ENCODE results near the gene SESN1. TPM values are rescaled to one million over a fixed set of nuclear protein-coding genes. Genes with fewer than 3 reads are reported as not detected.
A peak's percentile ranks its signal among the peaks of the same experiment; 100 is the strongest.

Gene SESN1
- total RNA-seq, 1 donor from 2014 or later, result 28.9 TPM

DNA sequence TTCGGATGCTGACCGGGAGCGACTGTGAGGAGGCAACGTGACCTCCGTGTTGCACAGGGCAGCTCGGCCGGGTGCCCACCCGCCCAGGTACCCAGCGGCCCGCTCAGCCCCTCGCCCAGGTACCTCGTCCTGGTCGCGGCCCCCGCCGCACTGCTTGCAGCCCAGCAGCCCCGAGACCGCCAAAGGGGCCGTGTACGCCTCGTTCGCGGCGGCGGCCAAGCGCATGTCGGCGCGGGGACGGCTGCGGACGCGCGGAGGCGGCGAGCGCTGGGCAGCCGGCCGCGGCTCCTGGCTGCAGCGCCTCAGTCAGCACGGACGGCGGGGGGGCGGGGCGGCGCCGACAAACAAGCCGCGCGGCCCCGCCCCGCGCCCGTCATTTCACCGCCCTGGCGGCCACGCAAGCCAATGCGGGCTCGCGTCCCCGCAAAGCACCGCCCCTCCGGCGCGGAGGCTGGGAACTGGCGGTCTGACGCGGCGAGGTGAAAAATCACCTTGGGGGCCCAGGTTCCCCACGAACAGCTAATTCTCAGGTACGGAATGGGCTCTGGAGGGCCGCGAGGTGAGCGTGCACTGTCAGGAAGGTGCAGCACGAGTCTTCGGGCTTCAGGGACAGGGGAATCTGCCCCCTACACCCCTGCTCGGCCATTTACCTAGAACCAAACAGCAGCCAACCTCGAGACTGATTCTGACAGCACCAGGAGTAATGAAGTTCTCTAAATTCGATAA is 85.2 kb downstream of the SESN1 start:
- H3K27ac Mint-ChIP-seq, result peak overlapping the region; percentile 98
- H3K4me1 Mint-ChIP-seq, result peaks cover 49% of the 10 kb centered on the region
- H3K9me3 Mint-ChIP-seq, result no peaks in the 10 kb centered on the region
- H3K36me3 Mint-ChIP-seq, result no peaks in the 10 kb centered on the region
- H3K27me3 Mint-ChIP-seq (ENCODE audit: low read depth), result no peaks in the 10 kb centered on the region
- TF ChIP-seq, protein P1, sequence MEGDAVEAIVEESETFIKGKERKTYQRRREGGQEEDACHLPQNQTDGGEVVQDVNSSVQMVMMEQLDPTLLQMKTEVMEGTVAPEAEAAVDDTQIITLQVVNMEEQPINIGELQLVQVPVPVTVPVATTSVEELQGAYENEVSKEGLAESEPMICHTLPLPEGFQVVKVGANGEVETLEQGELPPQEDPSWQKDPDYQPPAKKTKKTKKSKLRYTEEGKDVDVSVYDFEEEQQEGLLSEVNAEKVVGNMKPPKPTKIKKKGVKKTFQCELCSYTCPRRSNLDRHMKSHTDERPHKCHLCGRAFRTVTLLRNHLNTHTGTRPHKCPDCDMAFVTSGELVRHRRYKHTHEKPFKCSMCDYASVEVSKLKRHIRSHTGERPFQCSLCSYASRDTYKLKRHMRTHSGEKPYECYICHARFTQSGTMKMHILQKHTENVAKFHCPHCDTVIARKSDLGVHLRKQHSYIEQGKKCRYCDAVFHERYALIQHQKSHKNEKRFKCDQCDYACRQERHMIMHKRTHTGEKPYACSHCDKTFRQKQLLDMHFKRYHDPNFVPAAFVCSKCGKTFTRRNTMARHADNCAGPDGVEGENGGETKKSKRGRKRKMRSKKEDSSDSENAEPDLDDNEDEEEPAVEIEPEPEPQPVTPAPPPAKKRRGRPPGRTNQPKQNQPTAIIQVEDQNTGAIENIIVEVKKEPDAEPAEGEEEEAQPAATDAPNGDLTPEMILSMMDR (IDR thresholded peaks at IDR 0.05; ENCODE audit: unreplicated experiment), result no peak
- DNase-seq (ENCODE audit: low spot score in 2 of 2, unreplicated experiment in 2 of 2), result peak; percentile 91 to 94
- peak overlapping the region; percentile 95 for H3K4me3 Mint-ChIP-seq

DNA sequence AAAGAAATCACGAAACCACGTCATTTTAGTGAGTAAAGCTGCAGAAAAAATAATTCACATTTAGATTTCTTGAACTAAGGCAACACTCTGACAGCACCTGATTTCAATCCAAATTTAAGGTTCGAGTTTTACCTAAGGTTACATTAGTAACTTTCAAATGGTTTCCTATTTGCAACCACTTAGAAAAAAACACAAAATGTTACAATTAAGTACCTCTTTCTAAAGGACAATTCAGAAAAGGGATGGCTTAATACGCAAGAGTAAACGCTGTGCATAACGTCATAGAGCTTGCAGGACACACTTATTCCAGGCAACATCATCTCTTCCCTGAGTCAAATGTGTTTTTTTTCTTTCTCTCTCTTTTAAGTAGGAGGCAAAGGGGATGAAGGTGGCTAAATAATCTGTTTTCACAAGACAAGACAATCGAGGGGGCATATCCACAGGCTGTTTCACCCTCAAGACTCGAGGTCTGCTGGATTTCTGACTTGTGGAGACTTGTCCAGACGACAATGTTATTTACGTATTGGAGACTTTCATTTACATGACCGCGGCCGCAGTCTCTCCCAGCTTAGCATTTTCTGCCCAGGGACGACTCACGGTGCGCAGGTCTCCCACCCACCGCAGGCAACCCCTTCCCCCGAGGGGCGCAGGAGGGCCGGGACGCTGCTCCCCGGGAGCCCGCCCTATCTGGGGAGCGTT is 86.0 kb downstream of the SESN1 start:
- TF ChIP-seq, protein P1 (IDR thresholded peaks at IDR 0.05; ENCODE audit: unreplicated experiment), result no peak

DNA sequence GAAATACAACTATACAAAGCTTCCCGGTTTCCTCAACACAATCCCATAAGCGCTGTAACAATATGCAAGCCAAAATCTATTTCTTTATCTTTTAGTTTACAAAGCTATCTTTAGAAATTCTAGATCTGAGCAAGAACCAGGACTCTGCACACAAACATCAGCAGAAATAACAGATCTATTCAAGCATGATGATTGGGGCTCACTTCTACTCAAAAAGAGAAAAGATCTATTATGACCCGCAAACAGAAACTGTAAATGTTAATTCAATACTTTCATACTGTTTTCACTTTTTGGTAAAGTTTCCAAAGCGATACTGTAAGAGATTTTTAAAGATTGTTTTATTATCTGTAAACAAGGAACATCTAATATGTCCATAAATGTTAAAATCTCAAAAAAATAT is 86.6 kb downstream of the SESN1 start:
- DNase-seq (ENCODE audit: low spot score in 2 of 2, unreplicated experiment in 2 of 2), result no peak
- peak overlapping the region; percentile 85 for H3K27ac Mint-ChIP-seq
- H3K36me3 Mint-ChIP-seq, result no peaks in the 10 kb centered on the region
- peak overlapping the region; percentile 87 for H3K4me3 Mint-ChIP-seq
- H3K9me3 Mint-ChIP-seq, result no peaks in the 10 kb centered on the region
- TF ChIP-seq, protein P1 (IDR thresholded peaks at IDR 0.05; ENCODE audit: unreplicated experiment), result no peak
- H3K4me1 Mint-ChIP-seq, result peaks cover 43% of the 10 kb centered on the region
- no peaks in the 10 kb centered on the region for H3K27me3 Mint-ChIP-seq (ENCODE audit: low read depth)

More for the DNA sequence above, 86.0 kb downstream of the SESN1 start:
- no peaks in the 10 kb centered on the region for H3K27me3 Mint-ChIP-seq (ENCODE audit: low read depth)
- H3K27ac Mint-ChIP-seq, result peak overlapping the region; percentile 94
- no peaks in the 10 kb centered on the region for H3K36me3 Mint-ChIP-seq
- DNase-seq (ENCODE audit: low spot score in 2 of 2, unreplicated experiment in 2 of 2), result peak in 1 of 2 experiments; percentile 69
- H3K4me3 Mint-ChIP-seq, result peak overlapping the region; percentile 87
- peaks cover 48% of the 10 kb centered on the region for H3K4me1 Mint-ChIP-seq
- H3K9me3 Mint-ChIP-seq, result no peaks in the 10 kb centered on the region

DNA sequence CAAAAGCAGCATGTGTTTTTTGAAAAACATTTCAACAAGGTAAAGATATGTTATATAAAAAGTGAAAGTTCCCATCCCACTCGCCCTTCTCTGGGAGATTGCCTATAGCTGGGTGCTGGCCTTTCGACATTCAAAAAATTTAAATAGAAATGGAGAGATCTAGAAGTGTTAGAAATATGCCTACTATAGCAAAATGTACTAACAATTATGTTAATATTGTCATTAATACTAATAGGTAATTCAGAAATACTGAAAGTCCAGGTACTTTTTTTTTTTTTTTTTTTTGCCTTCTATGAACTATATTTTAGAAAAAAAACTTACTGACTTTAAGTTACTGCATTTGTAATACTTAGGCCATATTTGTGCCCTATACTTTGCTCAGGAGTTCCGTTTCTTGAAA is 87.1 kb downstream of the SESN1 start:
- Mint-ChIP-seq H3K27me3 (ENCODE audit: low read depth) (no peaks in the 10 kb centered on the region), H3K27ac (peak overlapping the region; percentile 85), H3K4me3 (peak overlapping the region; percentile 87), H3K9me3 (no peaks in the 10 kb centered on the region), H3K4me1 (peaks cover 43% of the 10 kb centered on the region), H3K36me3 (no peaks in the 10 kb centered on the region)
- TF ChIP-seq, protein P1 (IDR thresholded peaks at IDR 0.05; ENCODE audit: unreplicated experiment), result no peak
- no peak for DNase-seq (ENCODE audit: low spot score in 2 of 2, unreplicated experiment in 2 of 2)

DNA sequence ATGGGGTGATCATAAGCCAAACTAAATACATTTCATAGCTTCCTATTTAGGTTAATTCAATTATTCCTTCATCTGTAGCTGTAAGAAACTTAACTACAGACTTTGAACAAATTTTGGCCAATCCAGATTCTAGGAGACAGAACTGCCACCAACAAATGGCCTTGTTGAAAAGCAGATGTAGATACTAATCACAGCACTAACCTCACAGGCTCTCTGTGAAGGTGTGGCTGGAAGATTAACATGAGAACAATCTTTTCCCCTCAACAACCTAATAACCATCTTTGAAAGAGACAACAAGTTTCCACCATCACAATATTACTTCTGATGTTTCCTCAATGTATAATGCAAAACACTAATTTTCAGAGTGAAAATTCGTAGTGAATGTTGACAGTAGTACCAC is 87.8 kb downstream of the SESN1 start:
- Mint-ChIP-seq H3K4me3 (peak overlapping the region; percentile 5), H3K4me1 (peaks cover 47% of the 10 kb centered on the region), H3K9me3 (no peaks in the 10 kb centered on the region), H3K36me3 (no peaks in the 10 kb centered on the region), H3K27me3 (ENCODE audit: low read depth) (no peaks in the 10 kb centered on the region), H3K27ac (no peak overlapping the region)
- no peak for DNase-seq (ENCODE audit: low spot score in 2 of 2, unreplicated experiment in 2 of 2)
- TF ChIP-seq, protein P1 (IDR thresholded peaks at IDR 0.05; ENCODE audit: unreplicated experiment), result no peak
